Fibroblast of peridontal ligament (primary cell): ENCODE results near the gene PRKCG.
"Not testable (repeated sequence)": the region's sequence is repeated elsewhere in the genome, so short reads cannot be mapped to it uniquely, and the experiment has no call there.

Source experiments
- DNase-seq: peaks from one replicate; pipeline ENCODE4 v3.0.0-alpha.2; 2010; ENCODE audit errors: extremely low read depth

The PRKCG gene

DNA sequence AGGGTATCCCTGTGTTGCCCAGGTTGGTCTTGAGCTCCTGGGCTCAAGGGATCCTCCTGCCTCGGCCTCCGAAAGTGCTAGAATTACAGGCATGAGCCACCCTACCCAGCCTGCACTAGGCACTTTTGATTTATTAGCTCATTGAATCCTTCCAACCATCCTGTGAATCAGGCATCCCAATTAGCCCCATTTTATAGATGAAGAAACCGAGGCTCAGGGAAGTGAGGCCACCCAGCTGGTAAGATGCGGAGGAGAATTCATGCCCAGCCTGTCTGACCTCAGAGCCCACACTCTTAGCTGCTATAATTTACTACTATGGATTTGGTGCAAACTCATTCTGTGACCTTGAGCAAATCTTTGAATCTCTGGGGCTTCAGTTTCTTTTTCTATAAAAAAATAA lies 62.9 kb downstream of the PRKCG start:
- DNase-seq = no peak

DNA sequence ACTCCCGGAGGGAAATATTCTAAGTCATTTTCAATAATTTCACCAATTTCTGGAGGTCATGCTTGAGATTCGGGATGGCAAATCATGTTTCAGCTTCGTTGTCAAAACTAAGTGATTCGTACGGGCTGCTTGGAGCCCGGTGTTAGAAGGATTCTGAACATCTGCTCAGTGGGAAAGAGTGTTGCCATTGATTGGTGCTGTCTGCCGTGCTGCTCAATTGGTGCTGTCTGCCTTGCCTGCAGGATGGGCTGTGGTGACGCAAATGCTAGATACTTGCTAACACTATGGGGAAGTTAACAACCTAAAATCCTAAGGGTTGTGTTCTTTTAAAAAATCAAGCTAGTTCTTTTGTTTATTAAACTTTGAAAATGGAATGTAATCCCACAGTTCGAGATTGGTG lies 63.4 kb downstream of the PRKCG start:
- no peak for DNase-seq

DNA sequence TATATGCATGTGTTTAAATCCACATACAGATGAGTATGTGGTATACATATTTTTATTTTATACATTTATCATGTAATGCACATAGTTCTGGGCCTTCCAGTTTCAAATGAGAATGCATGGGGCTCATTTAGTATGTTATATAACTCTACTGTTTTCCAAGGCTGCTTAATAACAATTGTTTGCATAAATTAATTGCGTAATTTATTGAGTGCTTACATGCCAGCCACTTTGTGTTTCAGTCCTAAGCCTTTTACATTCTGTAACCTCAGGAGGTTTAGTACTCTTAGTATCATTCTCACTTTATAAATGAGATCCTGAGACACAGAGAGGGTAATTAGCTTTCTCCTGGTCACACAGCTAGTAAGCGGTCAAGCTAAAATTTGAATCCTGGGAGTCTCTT lies 64.0 kb downstream of the PRKCG start:
- no peak for DNase-seq

DNA sequence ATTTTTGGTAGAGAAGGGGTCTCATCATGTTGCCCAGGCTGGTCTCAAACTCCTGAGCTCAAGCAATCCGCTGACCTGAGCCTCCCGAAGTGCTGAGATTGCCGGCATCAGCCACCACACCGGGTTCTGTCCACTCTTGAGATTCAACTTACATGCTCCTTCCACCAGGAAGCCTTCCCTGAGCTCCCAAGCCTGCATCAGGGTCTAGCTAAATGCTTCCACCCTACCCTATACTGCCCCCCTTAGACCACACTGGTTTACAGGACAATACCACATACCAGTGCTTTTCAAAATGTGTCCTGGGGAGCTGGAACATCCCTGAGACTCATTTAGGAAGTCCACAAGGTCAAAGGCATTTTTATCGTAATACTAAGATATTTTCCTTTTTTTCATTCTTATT lies 65.6 kb downstream of the PRKCG start:
- DNase-seq = no peak

DNA sequence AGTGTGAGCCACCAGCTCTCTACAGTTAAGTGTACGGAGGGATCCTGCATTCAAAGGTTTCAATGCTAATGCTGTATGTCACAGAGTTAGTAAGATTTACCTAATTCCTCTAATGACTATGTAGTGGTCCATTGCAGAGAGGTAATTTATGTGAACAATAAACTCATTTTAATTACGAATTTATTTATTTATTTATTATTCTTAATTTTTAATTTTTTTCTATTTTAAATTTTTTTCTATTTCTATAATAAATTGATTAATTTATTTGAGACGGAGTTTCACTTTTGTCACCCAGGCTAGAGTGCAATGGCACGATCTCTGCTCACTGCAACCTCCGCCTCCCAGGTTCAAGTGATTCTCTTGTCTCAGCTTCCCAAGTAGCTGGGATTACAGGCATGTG lies 66.6 kb downstream of the PRKCG start:
- DNase-seq = not testable (repeated sequence)

DNA sequence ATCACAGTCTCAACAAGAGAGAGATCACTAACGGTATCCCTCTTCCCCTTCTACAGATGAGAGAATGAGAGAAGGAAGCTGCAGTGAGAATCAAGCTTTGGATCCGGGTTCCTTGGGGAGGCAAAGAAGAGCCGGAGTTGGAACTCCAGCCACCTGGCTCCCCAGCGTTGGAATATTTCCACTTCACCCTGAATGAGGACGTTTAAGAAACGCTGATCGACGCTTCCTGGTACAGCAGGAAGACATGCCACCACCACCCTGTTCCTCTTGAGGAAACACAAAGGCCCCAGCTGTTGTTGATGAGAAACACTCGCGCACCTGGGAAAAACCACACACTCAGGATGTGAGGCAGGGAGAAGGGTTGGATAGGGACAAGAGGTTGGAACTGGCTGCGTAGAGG lies 69.4 kb downstream of the PRKCG start:
- no peak for DNase-seq

DNA sequence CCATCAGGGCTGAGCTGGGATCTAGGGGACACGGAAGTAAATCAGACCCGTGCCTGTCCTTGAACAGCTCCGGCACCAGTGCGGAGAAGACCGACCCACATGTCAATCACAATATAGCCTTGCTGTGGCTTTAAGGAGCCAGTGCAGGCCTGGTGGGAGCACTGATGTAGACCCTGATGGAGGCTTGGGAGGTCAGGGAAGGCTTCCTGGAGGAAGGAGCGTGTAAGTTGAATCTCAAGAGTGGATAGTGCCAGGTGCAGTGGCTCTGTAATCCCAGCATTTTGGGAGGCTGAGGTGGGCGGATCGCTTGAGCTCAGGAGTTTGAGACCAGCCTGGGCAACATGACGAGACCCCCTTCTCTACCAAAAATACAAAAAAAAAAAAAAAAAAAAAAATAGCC lies 70.0 kb downstream of the PRKCG start:
- DNase-seq = no peak

DNA sequence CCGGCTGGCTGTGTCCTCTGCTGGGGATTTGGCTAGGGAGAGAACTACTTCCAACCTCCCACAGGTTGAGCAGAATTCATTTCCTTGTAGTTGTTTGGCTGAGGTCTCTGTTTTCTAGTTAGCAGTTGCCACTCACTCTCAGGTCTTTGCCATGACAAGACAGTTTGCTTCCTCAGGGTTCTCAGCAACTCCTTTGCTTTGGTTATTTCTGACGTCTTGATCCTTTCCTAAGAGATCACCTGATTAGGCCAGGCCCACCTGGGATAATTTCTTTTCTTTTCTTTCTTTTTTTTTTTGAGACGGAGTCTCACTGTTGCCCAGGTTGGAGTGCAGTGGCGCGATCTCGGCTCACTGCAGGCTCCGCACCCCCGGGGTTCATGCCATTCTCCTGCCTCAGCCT lies 71.4 kb downstream of the PRKCG start:
- DNase-seq = no peak
